ENCODE results near the gene HNRNPF. TPM values are rescaled to one million over a fixed set of nuclear protein-coding genes. Genes with fewer than 3 reads are reported as not detected.

HNRNPF gene
- total RNA-seq, 1 experiment from 2014 or later = 358 TPM

GRCh38 chr10:43407576-43408330, 1.2 kb downstream of the HNRNPF start (continued):
- TF ChIP-seq NR1H2 (CRISPR knock-in tag; IDR thresholded peaks at IDR 0.05) = no peak

GRCh38 chr10:43407148-43407575, 1.8 kb downstream of the HNRNPF start:
- no peak for ATAC-seq
- H3K4me1 Mint-ChIP-seq = peaks cover 50% of the 10 kb centered on the region

GRCh38 chr10:43404704-43405084, 4.3 kb downstream of the HNRNPF start:
- POLR2A ChIA-PET = no interaction called here
- peaks cover 67% of the 10 kb centered on the region for H3K4me1 Mint-ChIP-seq
- peak overlapping the region; percentile 51 for H3K4me3 Mint-ChIP-seq

More at GRCh38 chr10:43407148-43407575, 1.8 kb downstream of the HNRNPF start:
- TF ChIP-seq KAT7 (CRISPR knock-in tag; IDR thresholded peaks at IDR 0.05; ENCODE audit: borderline replicate concordance) (0 out of 2 replicates have a peak, but pooled peaks have one; percentile 24), ETV6 (CRISPR knock-in tag; IDR thresholded peaks at IDR 0.05) (peak; percentile 35; the same call in 1 of the 2 replicates), AR (CRISPR knock-in tag; IDR thresholded peaks at IDR 0.05) (no peak), RORB (CRISPR knock-in tag; IDR thresholded peaks at IDR 0.05) (no peak), ZNF416 (CRISPR knock-in tag; IDR thresholded peaks at IDR 0.05) (0 out of 2 replicates have a peak, but pooled peaks have one; percentile 36), FOXP1 (CRISPR knock-in tag; IDR thresholded peaks at IDR 0.05; ENCODE audit: borderline replicate concordance) (no peak), ZNF423 (CRISPR knock-in tag; IDR thresholded peaks at IDR 0.05) (peak; percentile 35; the same call in 1 of the 2 replicates), TCF7 (CRISPR knock-in tag; IDR thresholded peaks at IDR 0.05; ENCODE audit: low read depth) (no peak)
- H3K27ac Mint-ChIP-seq = peak overlapping the region; percentile 96
- peak; percentile 24 for DNase-seq (ENCODE audit: low spot score)
- ChIA-PET POLR2A (interaction anchor here (0.6 to 1.8 kb wide), 4 partner anchors 10 to 30 kb away, joined by 4 to 19 read pairs (median 6); partner anchors contain the start of gene ZNF487), CTCF (interaction anchor here (1.2 to 1.8 kb wide), 2 partner anchors 10 to 13 kb away, joined by 5 to 14 read pairs; no protein-coding TSS in a partner anchor)
- H3K9me3 Mint-ChIP-seq = no peaks in the 10 kb centered on the region
- no peaks in the 10 kb centered on the region for H3K27me3 Mint-ChIP-seq (ENCODE audit: low read depth)
- H3K36me3 Mint-ChIP-seq = no peaks in the 10 kb centered on the region
- H3K4me3 Mint-ChIP-seq = peak overlapping the region; percentile 92

GRCh38 chr10:43403911-43404703, 4.9 kb downstream of the HNRNPF start:
- ChIA-PET CTCF (interaction anchor here (1.1 kb wide), 1 partner anchor 58 kb away, joined by 3 read pairs; no protein-coding TSS in a partner anchor), POLR2A (no interaction called here)
- Mint-ChIP-seq H3K9me3 (no peaks in the 10 kb centered on the region), H3K27ac (peak overlapping the region; percentile 80), H3K27me3 (ENCODE audit: low read depth) (no peaks in the 10 kb centered on the region; the same call in 1 of the 2 replicates), H3K4me3 (peak overlapping the region; percentile 51), H3K36me3 (peaks cover 5% of the 10 kb centered on the region), H3K4me1 (peaks cover 68% of the 10 kb centered on the region)
- TF ChIP-seq NFYB (CRISPR knock-in tag; conservative IDR thresholded peaks at IDR 0.05; ENCODE audit: low read depth) (no peak), CREM (CRISPR knock-in tag; IDR thresholded peaks at IDR 0.05) (no peak), JUN (CRISPR knock-in tag; IDR thresholded peaks at IDR 0.05) (no peak), USF1 (CRISPR knock-in tag; IDR thresholded peaks at IDR 0.05) (no peak)
- no peak for ATAC-seq
- no peak for DNase-seq (ENCODE audit: low spot score)

More at GRCh38 chr10:43404704-43405084, 4.3 kb downstream of the HNRNPF start:
- H3K27me3 Mint-ChIP-seq (ENCODE audit: low read depth) = no peaks in the 10 kb centered on the region; the same call in 1 of the 2 replicates
- DNase-seq (ENCODE audit: low spot score) = no peak
- H3K36me3 Mint-ChIP-seq = peaks cover under 1% of the 10 kb centered on the region
- TF ChIP-seq ZBTB43 (CRISPR knock-in tag; IDR thresholded peaks at IDR 0.05) (no peak), GTF2I (CRISPR knock-in tag; conservative IDR thresholded peaks at IDR 0.05) (no peak), TP53 (CRISPR knock-in tag; IDR thresholded peaks at IDR 0.05) (no peak)
- CTCF ChIA-PET = no interaction called here
- peak overlapping the region; percentile 80 for H3K27ac Mint-ChIP-seq
- no peaks in the 10 kb centered on the region for H3K9me3 Mint-ChIP-seq
- ATAC-seq = no peak
